Measurements from ENCODE around the gene MAGI2. TPM values are rescaled to one million over a fixed set of nuclear protein-coding genes. Genes with fewer than 3 reads are reported as not detected.

The MAGI2 gene
- total and polyA plus RNA-seq, 2 experiments from 2014 or later, result 10.4 to 26.4 TPM

DNA sequence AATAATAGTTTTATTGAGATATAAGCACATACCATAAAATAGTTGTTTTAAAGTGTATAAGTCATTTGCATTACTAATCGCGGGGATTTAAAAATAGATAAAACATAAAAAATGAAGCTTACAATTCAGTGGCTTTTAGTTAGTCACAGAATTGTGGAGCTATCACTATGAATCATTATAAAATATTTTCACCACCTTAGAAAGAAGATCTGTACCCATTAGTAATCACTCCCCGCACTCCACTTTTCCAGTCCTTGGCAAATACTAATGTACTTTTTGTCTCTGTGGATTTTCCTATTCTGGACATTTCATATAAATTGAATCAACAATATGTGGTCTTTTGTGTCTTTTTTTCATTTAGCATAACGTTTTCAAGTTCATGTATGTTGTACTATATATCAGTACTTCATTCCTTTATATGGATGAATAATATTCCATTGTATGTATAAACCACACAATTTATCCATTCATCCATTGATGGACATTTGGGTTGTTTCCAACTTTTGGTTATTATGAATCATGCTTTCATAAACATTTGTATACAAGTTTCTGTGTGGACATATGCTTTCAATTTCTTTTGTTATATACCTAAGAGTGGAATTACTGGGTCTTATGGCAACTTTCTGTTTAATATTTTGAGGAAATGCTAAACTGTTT lies 162.5 kb downstream of the MAGI2 start:
- no peak overlapping the region for H3K4me3 ChIP-seq
- H3K27me3 Mint-ChIP-seq (ENCODE audit: insufficient read depth, low read depth, poor library complexity), result no peaks in the 10 kb centered on the region
- TF ChIP-seq, protein P1, sequence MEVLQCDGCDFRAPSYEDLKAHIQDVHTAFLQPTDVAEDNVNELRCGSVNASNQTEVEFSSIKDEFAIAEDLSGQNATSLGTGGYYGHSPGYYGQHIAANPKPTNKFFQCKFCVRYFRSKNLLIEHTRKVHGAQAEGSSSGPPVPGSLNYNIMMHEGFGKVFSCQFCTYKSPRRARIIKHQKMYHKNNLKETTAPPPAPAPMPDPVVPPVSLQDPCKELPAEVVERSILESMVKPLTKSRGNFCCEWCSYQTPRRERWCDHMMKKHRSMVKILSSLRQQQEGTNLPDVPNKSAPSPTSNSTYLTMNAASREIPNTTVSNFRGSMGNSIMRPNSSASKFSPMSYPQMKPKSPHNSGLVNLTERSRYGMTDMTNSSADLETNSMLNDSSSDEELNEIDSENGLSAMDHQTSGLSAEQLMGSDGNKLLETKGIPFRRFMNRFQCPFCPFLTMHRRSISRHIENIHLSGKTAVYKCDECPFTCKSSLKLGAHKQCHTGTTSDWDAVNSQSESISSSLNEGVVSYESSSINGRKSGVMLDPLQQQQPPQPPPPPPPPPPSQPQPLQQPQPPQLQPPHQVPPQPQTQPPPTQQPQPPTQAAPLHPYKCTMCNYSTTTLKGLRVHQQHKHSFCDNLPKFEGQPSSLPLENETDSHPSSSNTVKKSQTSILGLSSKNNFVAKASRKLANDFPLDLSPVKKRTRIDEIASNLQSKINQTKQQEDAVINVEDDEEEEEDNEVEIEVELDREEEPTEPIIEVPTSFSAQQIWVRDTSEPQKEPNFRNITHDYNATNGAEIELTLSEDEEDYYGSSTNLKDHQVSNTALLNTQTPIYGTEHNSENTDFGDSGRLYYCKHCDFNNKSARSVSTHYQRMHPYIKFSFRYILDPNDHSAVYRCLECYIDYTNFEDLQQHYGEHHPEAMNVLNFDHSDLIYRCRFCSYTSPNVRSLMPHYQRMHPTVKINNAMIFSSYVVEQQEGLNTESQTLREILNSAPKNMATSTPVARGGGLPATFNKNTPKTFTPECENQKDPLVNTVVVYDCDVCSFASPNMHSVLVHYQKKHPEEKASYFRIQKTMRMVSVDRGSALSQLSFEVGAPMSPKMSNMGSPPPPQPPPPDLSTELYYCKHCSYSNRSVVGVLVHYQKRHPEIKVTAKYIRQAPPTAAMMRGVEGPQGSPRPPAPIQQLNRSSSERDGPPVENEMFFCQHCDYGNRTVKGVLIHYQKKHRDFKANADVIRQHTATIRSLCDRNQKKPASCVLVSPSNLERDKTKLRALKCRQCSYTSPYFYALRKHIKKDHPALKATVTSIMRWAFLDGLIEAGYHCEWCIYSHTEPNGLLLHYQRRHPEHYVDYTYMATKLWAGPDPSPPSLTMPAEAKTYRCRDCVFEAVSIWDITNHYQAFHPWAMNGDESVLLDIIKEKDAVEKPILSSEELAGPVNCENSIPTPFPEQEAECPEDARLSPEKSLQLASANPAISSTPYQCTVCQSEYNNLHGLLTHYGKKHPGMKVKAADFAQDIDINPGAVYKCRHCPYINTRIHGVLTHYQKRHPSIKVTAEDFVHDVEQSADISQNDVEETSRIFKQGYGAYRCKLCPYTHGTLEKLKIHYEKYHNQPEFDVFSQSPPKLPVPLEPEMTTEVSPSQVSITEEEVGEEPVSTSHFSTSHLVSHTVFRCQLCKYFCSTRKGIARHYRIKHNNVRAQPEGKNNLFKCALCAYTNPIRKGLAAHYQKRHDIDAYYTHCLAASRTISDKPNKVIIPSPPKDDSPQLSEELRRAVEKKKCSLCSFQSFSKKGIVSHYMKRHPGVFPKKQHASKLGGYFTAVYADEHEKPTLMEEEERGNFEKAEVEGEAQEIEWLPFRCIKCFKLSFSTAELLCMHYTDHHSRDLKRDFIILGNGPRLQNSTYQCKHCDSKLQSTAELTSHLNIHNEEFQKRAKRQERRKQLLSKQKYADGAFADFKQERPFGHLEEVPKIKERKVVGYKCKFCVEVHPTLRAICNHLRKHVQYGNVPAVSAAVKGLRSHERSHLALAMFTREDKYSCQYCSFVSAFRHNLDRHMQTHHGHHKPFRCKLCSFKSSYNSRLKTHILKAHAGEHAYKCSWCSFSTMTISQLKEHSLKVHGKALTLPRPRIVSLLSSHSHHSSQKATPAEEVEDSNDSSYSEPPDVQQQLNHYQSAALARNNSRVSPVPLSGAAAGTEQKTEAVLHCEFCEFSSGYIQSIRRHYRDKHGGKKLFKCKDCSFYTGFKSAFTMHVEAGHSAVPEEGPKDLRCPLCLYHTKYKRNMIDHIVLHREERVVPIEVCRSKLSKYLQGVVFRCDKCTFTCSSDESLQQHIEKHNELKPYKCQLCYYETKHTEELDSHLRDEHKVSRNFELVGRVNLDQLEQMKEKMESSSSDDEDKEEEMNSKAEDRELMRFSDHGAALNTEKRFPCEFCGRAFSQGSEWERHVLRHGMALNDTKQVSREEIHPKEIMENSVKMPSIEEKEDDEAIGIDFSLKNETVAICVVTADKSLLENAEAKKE (CRISPR knock-in tag; IDR thresholded peaks at IDR 0.05), result no peak
- TF ChIP-seq CREB1 (CRISPR knock-in tag; IDR thresholded peaks at IDR 0.05; ENCODE audit: low read depth) (no peak), EZH2 (IDR thresholded peaks at IDR 0.05; ENCODE audit: low read depth, unreplicated experiment) (no peak), EZH2phosphoT487 (IDR thresholded peaks at IDR 0.05; ENCODE audit: unreplicated experiment) (no peak), NANOG (IDR thresholded peaks at IDR 0.05; ENCODE audit: borderline replicate concordance) (no peak), JUNB (IDR thresholded peaks at IDR 0.05; ENCODE audit: unreplicated experiment) (no peak), POLR2AphosphoS5 (IDR thresholded peaks at IDR 0.05; ENCODE audit: low read depth) (no peak), ZNF114 (CRISPR knock-in tag; IDR thresholded peaks at IDR 0.05) (no peak), STAT1 (IDR thresholded peaks at IDR 0.05; ENCODE audit: unreplicated experiment) (no peak), ZNF331 (CRISPR knock-in tag; IDR thresholded peaks at IDR 0.05; ENCODE audit: low read depth) (no peak)
- TF ChIP-seq, protein P2, sequence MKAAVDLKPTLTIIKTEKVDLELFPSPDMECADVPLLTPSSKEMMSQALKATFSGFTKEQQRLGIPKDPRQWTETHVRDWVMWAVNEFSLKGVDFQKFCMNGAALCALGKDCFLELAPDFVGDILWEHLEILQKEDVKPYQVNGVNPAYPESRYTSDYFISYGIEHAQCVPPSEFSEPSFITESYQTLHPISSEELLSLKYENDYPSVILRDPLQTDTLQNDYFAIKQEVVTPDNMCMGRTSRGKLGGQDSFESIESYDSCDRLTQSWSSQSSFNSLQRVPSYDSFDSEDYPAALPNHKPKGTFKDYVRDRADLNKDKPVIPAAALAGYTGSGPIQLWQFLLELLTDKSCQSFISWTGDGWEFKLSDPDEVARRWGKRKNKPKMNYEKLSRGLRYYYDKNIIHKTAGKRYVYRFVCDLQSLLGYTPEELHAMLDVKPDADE (IDR thresholded peaks at IDR 0.05), result no peak
- TF ChIP-seq, protein P3, sequence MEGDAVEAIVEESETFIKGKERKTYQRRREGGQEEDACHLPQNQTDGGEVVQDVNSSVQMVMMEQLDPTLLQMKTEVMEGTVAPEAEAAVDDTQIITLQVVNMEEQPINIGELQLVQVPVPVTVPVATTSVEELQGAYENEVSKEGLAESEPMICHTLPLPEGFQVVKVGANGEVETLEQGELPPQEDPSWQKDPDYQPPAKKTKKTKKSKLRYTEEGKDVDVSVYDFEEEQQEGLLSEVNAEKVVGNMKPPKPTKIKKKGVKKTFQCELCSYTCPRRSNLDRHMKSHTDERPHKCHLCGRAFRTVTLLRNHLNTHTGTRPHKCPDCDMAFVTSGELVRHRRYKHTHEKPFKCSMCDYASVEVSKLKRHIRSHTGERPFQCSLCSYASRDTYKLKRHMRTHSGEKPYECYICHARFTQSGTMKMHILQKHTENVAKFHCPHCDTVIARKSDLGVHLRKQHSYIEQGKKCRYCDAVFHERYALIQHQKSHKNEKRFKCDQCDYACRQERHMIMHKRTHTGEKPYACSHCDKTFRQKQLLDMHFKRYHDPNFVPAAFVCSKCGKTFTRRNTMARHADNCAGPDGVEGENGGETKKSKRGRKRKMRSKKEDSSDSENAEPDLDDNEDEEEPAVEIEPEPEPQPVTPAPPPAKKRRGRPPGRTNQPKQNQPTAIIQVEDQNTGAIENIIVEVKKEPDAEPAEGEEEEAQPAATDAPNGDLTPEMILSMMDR (conservative IDR thresholded peaks at IDR 0.05; ENCODE audit: low read depth in 2 of 2), result no peak
- TF ChIP-seq, protein P4, sequence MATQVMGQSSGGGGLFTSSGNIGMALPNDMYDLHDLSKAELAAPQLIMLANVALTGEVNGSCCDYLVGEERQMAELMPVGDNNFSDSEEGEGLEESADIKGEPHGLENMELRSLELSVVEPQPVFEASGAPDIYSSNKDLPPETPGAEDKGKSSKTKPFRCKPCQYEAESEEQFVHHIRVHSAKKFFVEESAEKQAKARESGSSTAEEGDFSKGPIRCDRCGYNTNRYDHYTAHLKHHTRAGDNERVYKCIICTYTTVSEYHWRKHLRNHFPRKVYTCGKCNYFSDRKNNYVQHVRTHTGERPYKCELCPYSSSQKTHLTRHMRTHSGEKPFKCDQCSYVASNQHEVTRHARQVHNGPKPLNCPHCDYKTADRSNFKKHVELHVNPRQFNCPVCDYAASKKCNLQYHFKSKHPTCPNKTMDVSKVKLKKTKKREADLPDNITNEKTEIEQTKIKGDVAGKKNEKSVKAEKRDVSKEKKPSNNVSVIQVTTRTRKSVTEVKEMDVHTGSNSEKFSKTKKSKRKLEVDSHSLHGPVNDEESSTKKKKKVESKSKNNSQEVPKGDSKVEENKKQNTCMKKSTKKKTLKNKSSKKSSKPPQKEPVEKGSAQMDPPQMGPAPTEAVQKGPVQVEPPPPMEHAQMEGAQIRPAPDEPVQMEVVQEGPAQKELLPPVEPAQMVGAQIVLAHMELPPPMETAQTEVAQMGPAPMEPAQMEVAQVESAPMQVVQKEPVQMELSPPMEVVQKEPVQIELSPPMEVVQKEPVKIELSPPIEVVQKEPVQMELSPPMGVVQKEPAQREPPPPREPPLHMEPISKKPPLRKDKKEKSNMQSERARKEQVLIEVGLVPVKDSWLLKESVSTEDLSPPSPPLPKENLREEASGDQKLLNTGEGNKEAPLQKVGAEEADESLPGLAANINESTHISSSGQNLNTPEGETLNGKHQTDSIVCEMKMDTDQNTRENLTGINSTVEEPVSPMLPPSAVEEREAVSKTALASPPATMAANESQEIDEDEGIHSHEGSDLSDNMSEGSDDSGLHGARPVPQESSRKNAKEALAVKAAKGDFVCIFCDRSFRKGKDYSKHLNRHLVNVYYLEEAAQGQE (IDR thresholded peaks at IDR 0.05; ENCODE audit: unreplicated experiment), result no peak
- no peak overlapping the region for H3K4me3 Mint-ChIP-seq
- H3K79me2 ChIP-seq (replicated peaks; ENCODE audit: insufficient read depth), result no peaks in the 10 kb centered on the region
- H3K27ac Mint-ChIP-seq, result no peak overlapping the region
- H3K9me2 ChIP-seq (ENCODE audit: insufficient read depth), result no peaks in the 10 kb centered on the region
- no peaks in the 10 kb centered on the region for H3K4me1 Mint-ChIP-seq
- DNase-seq (ENCODE audit: low spot score), result no peak
- no peak overlapping the region for H3K27ac ChIP-seq (ENCODE audit: low read depth)
- H4K20me1 ChIP-seq (replicated peaks; ENCODE audit: insufficient read depth), result no peaks in the 10 kb centered on the region
- no peaks in the 10 kb centered on the region for H3K9me3 Mint-ChIP-seq
- H3K4me1 ChIP-seq (ENCODE audit: insufficient read depth), result no peaks in the 10 kb centered on the region
- H3K36me3 Mint-ChIP-seq (ENCODE audit: low read depth), result no peaks in the 10 kb centered on the region
- H3F3A ChIP-seq (replicated peaks; ENCODE audit: low read depth), result no peaks in the 10 kb centered on the region
- H3K36me3 ChIP-seq (ENCODE audit: insufficient read depth), result no peaks in the 10 kb centered on the region
- no peak for ATAC-seq
- H3K27me3 ChIP-seq (ENCODE audit: insufficient read depth), result no peaks in the 10 kb centered on the region
- no peak overlapping the region for H2AFZ ChIP-seq
- no peak overlapping the region for H3K4me2 ChIP-seq
